K562 (cell line): Measurements from ENCODE around the gene TNFSF13. TPM values are rescaled to one million over a fixed set of nuclear protein-coding genes. Genes with fewer than 3 reads are reported as not detected.

Experiments
- BRD9 ChIP-seq: fragments of 450-650 bp; IDR thresholded peaks from 2 replicates; pipeline ENCODE4 v1.6.1; 2018; ENCODE audit warnings: low read depth; ENCODE audit not compliant: partially characterized antibody
- CCNT2 ChIP-seq: IDR thresholded peaks from 2 replicates; pipeline ENCODE4 v1.6.1; 2011; ENCODE audit warnings: borderline replicate concordance, low read depth, mild to moderate bottlenecking, moderate library complexity, mixed read lengths, low read length; ENCODE audit not compliant: insufficient read length; ENCODE audit errors: extremely low read depth
- COPS2 ChIP-seq: fragments of 450-650 bp; conservative IDR thresholded peaks from 2 replicates; pipeline ENCODE4 v1.6.1; 2016; ENCODE audit warnings: mild to moderate bottlenecking, moderate library complexity
- EHMT2 ChIP-seq: fragments of 450-650 bp; IDR thresholded peaks from 2 replicates; pipeline ENCODE4 v1.6.1; 2018; ENCODE audit warnings: antibody characterized with exemption
- ELF1 ChIP-seq: fragments of 200-800 bp; sonication (Bioruptor generic); IDR thresholded peaks from 2 replicates; pipeline ENCODE4 v1.6.1; 2016; ENCODE audit warnings: missing genetic modification characterization, missing compliant biosample characterization
- EZH2 ChIP-seq: IDR thresholded peaks from 2 replicates; pipeline ENCODE4 v1.6.1; 2012; ENCODE audit warnings: low read depth, mild to moderate bottlenecking, inconsistent platforms, low read length, borderline replicate concordance
- FOXP1 ChIP-seq: sonication (generic); formaldehyde crosslinking; IDR thresholded peaks from 2 replicates; pipeline ENCODE4 v1.8.0; 2022; ENCODE audit warnings: mild to moderate bottlenecking, missing genetic modification reagents
- HNRNPL ChIP-seq: fragments of 200-400 bp; formaldehyde crosslinking; IDR thresholded peaks from 2 replicates; pipeline ENCODE4 v1.6.1; 2017; ENCODE audit warnings: low read depth, mild to moderate bottlenecking, low read length
- KLF1 ChIP-seq: fragments of 450-650 bp; IDR thresholded peaks from 2 replicates; pipeline ENCODE4 v1.6.1; 2016; ENCODE audit warnings: missing genetic modification characterization, missing compliant biosample characterization
- MAFF ChIP-seq: IDR thresholded peaks from 2 replicates; pipeline ENCODE4 v1.6.1; 2012; ENCODE audit warnings: low read length, improper control_type of control experiment
- MED1 ChIP-seq: sonication (generic); formaldehyde crosslinking; IDR thresholded peaks from 2 replicates; pipeline ENCODE4 v1.8.1; 2023; ENCODE audit warnings: missing genetic modification reagents, borderline replicate concordance
- MLX ChIP-seq, 2 experiments: fragments of 450-650 bp in 1 of 2; sonication (generic) in 1 of 2; formaldehyde crosslinking; conservative IDR thresholded peaks; 2 replicates each; pipeline versions ENCODE4 v1.4.0 to v1.8.1; 2020 to 2022; ENCODE audit warnings: mild to moderate bottlenecking in 1 of 2, missing genetic modification reagents in 1 of 2
- MTA1 ChIP-seq: fragments of 450-650 bp; IDR thresholded peaks from 2 replicates; pipeline ENCODE4 v1.6.1; 2017; ENCODE audit warnings: borderline replicate concordance
- NCOA1 ChIP-seq: fragments of 450-650 bp; IDR thresholded peaks from 2 replicates; pipeline ENCODE4 v1.6.1; 2016; ENCODE audit warnings: low read depth
- NFIX ChIP-seq: fragments of 250-450 bp; sonication (Bioruptor Pico); IDR thresholded peaks from 2 replicates; pipeline ENCODE4 v1.4.0; 2020; ENCODE audit warnings: low read depth, mild to moderate bottlenecking, moderate library complexity
- OTX1 ChIP-seq: fragments of 450-650 bp; formaldehyde crosslinking; IDR thresholded peaks from 2 replicates; pipeline ENCODE4 v1.4.0; 2022; ENCODE audit warnings: mild to moderate bottlenecking
- PBX2 ChIP-seq, 2 experiments: IDR thresholded peaks in 1 of 2; conservative IDR thresholded peaks in 1 of 2; 2 replicates each; pipeline ENCODE4 v1.6.1; 2016; ENCODE audit warnings: low read depth in 2 of 2, mild to moderate bottlenecking in 1 of 2, missing compliant biosample characterization in 1 of 2, missing genetic modification characterization in 1 of 2, moderate library complexity in 1 of 2
- PCBP2 ChIP-seq: fragments of 200-400 bp; formaldehyde crosslinking; IDR thresholded peaks from 2 replicates; pipeline ENCODE4 v1.6.1; 2018; ENCODE audit warnings: low read length, low read depth, mild to moderate bottlenecking, moderate library complexity; ENCODE audit not compliant: poor library complexity, severe bottlenecking
- POLR2B ChIP-seq: fragments of 450-650 bp; IDR thresholded peaks from 2 replicates; pipeline ENCODE4 v1.6.1; 2018; ENCODE audit warnings: low read depth; ENCODE audit not compliant: partially characterized antibody
- SNIP1 ChIP-seq: fragments of 450-650 bp; IDR thresholded peaks from 2 replicates; pipeline ENCODE4 v1.7.1; 2017; ENCODE audit warnings: low read depth, mild to moderate bottlenecking
- ZBTB5 ChIP-seq: fragments of 450-650 bp; IDR thresholded peaks from 2 replicates; pipeline ENCODE4 v1.6.1; 2017; ENCODE audit warnings: antibody characterized with exemption
- ZNF174 ChIP-seq: fragments of 250-450 bp; sonication (Bioruptor Pico); IDR thresholded peaks from 2 replicates; pipeline ENCODE4 v1.4.0; 2020; ENCODE audit warnings: mild to moderate bottlenecking
- ZNF398 ChIP-seq: fragments of 250-450 bp; sonication (Bioruptor Pico); IDR thresholded peaks from 2 replicates; pipeline ENCODE4 v1.8.0; 2021; ENCODE audit warnings: moderate library complexity, mild to moderate bottlenecking, inconsistent platforms
- ZSCAN32 ChIP-seq: fragments of 450-650 bp; formaldehyde crosslinking; IDR thresholded peaks from 2 replicates; pipeline ENCODE4 v1.4.0; 2020; ENCODE audit warnings: mild to moderate bottlenecking, moderate library complexity
- polyA plus RNA-seq, 8 experiments: library from polyadenylated mRNA; depleted of rRNA in 4 of 8; stranded (reverse) in 5 of 8; unstranded in 3 of 8; fragments of >200 nt; fragmentation: Nextera tagmentation in 2 of 8; fragmentation: Illumina TruSeq in 1 of 8; extraction: Ambion mirVana in 2 of 8; extraction: Trizol in 1 of 8; gene quantifications; 2 replicates each; pipeline versions ENCODE4 v1.2.1 to v1.2.3, GENCODE V29; 2011 to 2014; ENCODE audit warnings: inconsistent platforms in 1 of 8, missing spikeins in 1 of 8
- total RNA-seq, 7 experiments: library from RNA; depleted of rRNA in 6 of 7; stranded (reverse); fragments of >200 nt in 6 of 7; fragmentation: Illumina TruSeq in 2 of 7; extraction: Trizol in 2 of 7; gene quantifications; 2 replicates each; pipeline versions ENCODE4 v1.2.1 to v1.2.3, GENCODE V29; 2011 to 2021; ENCODE audit warnings: low replicate concordance in 1 of 7

TNFSF13 gene
- total and polyA plus RNA-seq, 9 of the 15 experiments (the other 6 are each of a cell fraction or from before 2014, with no cell fraction given), result 0.04 to 0.51 (median 0.19) TPM; not detected in 1

- no peak for TF ChIP-seq ZSCAN32 (CRISPR knock-in tag)
- no peak for TF ChIP-seq NCOA1
- TF ChIP-seq COPS2, result no peak
- no peak for TF ChIP-seq NFIX (CRISPR knock-in tag)
- TF ChIP-seq KLF1, result peak; percentile 52; the same call in 1 of the 2 replicates
- no peak for TF ChIP-seq BRD9
- TF ChIP-seq EHMT2, result no peak
- no peak for TF ChIP-seq PCBP2
- no peak for TF ChIP-seq OTX1 (CRISPR knock-in tag)
- no peak for TF ChIP-seq MED1 (CRISPR knock-in tag)
- TF ChIP-seq EZH2, result no peak
- TF ChIP-seq CCNT2, result no peak
- TF ChIP-seq HNRNPL, result no peak
- no peak for TF ChIP-seq SNIP1
- no peak for TF ChIP-seq POLR2B
- TF ChIP-seq ZNF398 (CRISPR knock-in tag), result no peak
- no peak for TF ChIP-seq ZNF174 (CRISPR knock-in tag)
- no peak for TF ChIP-seq MLX (CRISPR knock-in tag; conservative IDR thresholded peaks at IDR 0.05)
- TF ChIP-seq PBX2 (CRISPR knock-in tag; IDR thresholded peaks at IDR 0.05; ENCODE audit: low read depth), result no peak
- no peak for TF ChIP-seq PBX2 (tag; conservative IDR thresholded peaks at IDR 0.05; ENCODE audit: low read depth)
- TF ChIP-seq ELF1 (tag), result peak; percentile 96
- TF ChIP-seq MAFF, result no peak
- no peak for TF ChIP-seq FOXP1 (CRISPR knock-in tag)
- no peak for TF ChIP-seq ZBTB5
- no peak for TF ChIP-seq MTA1
These were observed 13.7 kb downstream of the TNFSF13 start (continued) for GRCh38 chr17:7572338-7572587.
